ENCODE measurements around the gene ATXN7L1.

The ATXN7L1 gene

GRCh38 chr7:105872491-105872890 lies 3.9 kb downstream of the ATXN7L1 start:
- peaks cover 33% of the 10 kb centered on the region for H3K27me3 ChIP-seq (ENCODE audit: low read depth, low read length)
- no peak overlapping the region for H3K27ac ChIP-seq (ENCODE audit: low read length)
- no peak overlapping the region for H3K4me2 ChIP-seq (ENCODE audit: low read length)
- no peaks in the 10 kb centered on the region for H3K36me3 ChIP-seq (replicated peaks; ENCODE audit: low read depth, low read length)
- no peaks in the 10 kb centered on the region for H3K79me2 ChIP-seq (ENCODE audit: low read length)
- no peaks in the 10 kb centered on the region for H3K9me3 ChIP-seq (ENCODE audit: insufficient read depth, low read length)
- TF ChIP-seq EZH2phosphoT487 (IDR thresholded peaks at IDR 0.05; ENCODE audit: low read depth) (no peak), CTCF (IDR thresholded peaks at IDR 0.05; ENCODE audit: low read depth, low read length) (no peak)
- no peak overlapping the region for H3K4me3 ChIP-seq (ENCODE audit: low read length)
- no peaks in the 10 kb centered on the region for H4K20me1 ChIP-seq (ENCODE audit: insufficient read depth, low read length)
- no peak overlapping the region for H3K9ac ChIP-seq (ENCODE audit: low read length)
- no peak overlapping the region for H2AFZ ChIP-seq (ENCODE audit: low read depth, low read length)
- peaks cover 10% of the 10 kb centered on the region for H3K4me1 ChIP-seq (ENCODE audit: low read length)

GRCh38 chr7:105871142-105871541 lies 5.3 kb downstream of the ATXN7L1 start:
- Histone ChIP-seq H3K9me3 (ENCODE audit: insufficient read depth, low read length) (no peaks in the 10 kb centered on the region), H3K27ac (ENCODE audit: low read length) (no peak overlapping the region)

GRCh38 chr7:105866102-105866801 lies 10.1 kb downstream of the ATXN7L1 start:
- Histone ChIP-seq H3K9me3 (ENCODE audit: insufficient read depth, low read length) (no peaks in the 10 kb centered on the region), H3K79me2 (ENCODE audit: low read length) (no peaks in the 10 kb centered on the region), H3K4me3 (ENCODE audit: low read length) (no peak overlapping the region), H3K36me3 (replicated peaks; ENCODE audit: low read depth, low read length) (no peaks in the 10 kb centered on the region), H3K27ac (ENCODE audit: low read length) (no peak overlapping the region), H3K9ac (ENCODE audit: low read length) (no peak overlapping the region), H3K27me3 (ENCODE audit: low read depth, low read length) (peaks cover 28% of the 10 kb centered on the region), H2AFZ (ENCODE audit: low read depth, low read length) (no peak overlapping the region), H3K4me2 (ENCODE audit: low read length) (no peak overlapping the region), H3K4me1 (ENCODE audit: low read length) (no peaks in the 10 kb centered on the region), H4K20me1 (ENCODE audit: insufficient read depth, low read length) (no peaks in the 10 kb centered on the region)
- TF ChIP-seq EZH2phosphoT487 (IDR thresholded peaks at IDR 0.05; ENCODE audit: low read depth): no peak
- peak; percentile 35 for TF ChIP-seq CTCF (IDR thresholded peaks at IDR 0.05; ENCODE audit: low read depth, low read length)

More at GRCh38 chr7:105871142-105871541, 5.3 kb downstream of the ATXN7L1 start:
- Histone ChIP-seq H3K4me1 (ENCODE audit: low read length) (peaks cover 3% of the 10 kb centered on the region), H3K4me2 (ENCODE audit: low read length) (no peak overlapping the region), H3K4me3 (ENCODE audit: low read length) (no peak overlapping the region), H2AFZ (ENCODE audit: low read depth, low read length) (no peak overlapping the region), H3K9ac (ENCODE audit: low read length) (no peak overlapping the region), H4K20me1 (ENCODE audit: insufficient read depth, low read length) (no peaks in the 10 kb centered on the region), H3K79me2 (ENCODE audit: low read length) (no peaks in the 10 kb centered on the region), H3K27me3 (ENCODE audit: low read depth, low read length) (peaks cover 27% of the 10 kb centered on the region), H3K36me3 (replicated peaks; ENCODE audit: low read depth, low read length) (no peaks in the 10 kb centered on the region)
- TF ChIP-seq CTCF (IDR thresholded peaks at IDR 0.05; ENCODE audit: low read depth, low read length): no peak
- TF ChIP-seq EZH2phosphoT487 (IDR thresholded peaks at IDR 0.05; ENCODE audit: low read depth): no peak

GRCh38 chr7:105863876-105864275 lies 12.5 kb downstream of the ATXN7L1 start:
- Histone ChIP-seq H3K4me3 (ENCODE audit: low read length) (no peak overlapping the region), H3K4me2 (ENCODE audit: low read length) (no peak overlapping the region), H2AFZ (ENCODE audit: low read depth, low read length) (no peak overlapping the region), H3K79me2 (ENCODE audit: low read length) (no peaks in the 10 kb centered on the region), H3K4me1 (ENCODE audit: low read length) (no peaks in the 10 kb centered on the region), H3K27ac (ENCODE audit: low read length) (no peak overlapping the region), H3K36me3 (replicated peaks; ENCODE audit: low read depth, low read length) (no peaks in the 10 kb centered on the region), H3K9ac (ENCODE audit: low read length) (no peak overlapping the region), H3K9me3 (ENCODE audit: insufficient read depth, low read length) (no peaks in the 10 kb centered on the region), H4K20me1 (ENCODE audit: insufficient read depth, low read length) (no peaks in the 10 kb centered on the region), H3K27me3 (ENCODE audit: low read depth, low read length) (peaks cover 20% of the 10 kb centered on the region)
- TF ChIP-seq CTCF (IDR thresholded peaks at IDR 0.05; ENCODE audit: low read depth, low read length) (no peak), EZH2phosphoT487 (IDR thresholded peaks at IDR 0.05; ENCODE audit: low read depth) (no peak)

Data from OCI-LY3 (cell line).